C1 segment of cervical spinal cord (tissue), 14 donors: ENCODE data around the gene IRF8.
"Not testable (repeated sequence)": the region's sequence is repeated elsewhere in the genome, so short reads cannot be mapped to it uniquely, and the experiment has no call there.

Experiments
- DNase-seq, 14 donors: peaks; one replicate each; lab custom pipeline; 2025; lab: John Stamatoyannopoulos, UW

The IRF8 gene

DNA sequence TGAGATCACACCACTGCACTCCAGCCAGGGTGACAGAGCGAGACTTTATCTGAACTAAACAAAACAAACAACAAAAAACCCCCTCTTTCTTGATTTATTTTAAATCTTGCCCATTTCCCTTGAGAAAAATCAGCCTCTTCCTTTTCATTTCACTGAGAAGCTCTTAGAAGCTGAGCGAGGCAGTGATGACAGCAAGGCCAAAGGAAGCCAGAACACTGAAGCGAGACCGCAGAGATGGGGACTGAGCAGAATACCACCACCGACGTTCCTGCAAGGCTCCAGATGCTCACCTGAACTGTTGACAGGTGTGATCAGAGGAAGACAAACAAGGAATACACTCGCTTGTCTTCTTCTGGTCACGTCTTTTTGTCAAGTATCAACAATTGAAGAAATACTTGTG is 30.5 kb upstream of the IRF8 start:
- no peak for DNase-seq

DNA sequence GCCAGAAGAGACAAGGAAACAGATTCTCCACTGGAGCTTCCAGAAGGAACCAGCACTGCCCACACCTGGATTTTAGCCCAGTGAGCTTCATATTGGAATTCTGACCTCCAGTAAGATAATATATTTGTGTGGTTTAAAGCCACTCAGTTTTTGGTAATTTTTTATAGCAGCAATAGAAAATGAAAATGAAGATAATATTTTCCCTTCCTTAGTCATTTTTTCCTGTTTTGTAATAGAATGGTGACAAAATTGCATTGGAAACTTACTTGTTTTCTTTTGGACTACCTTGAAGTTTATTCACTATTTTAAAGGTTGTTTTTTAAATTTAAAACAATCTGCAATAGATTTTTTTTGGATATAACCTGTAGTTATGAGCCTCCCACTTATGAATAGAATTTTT is 29.8 kb upstream of the IRF8 start:
- DNase-seq: no peak

GRCh38 chr16:85869785-85870558 is 29.0 kb upstream of the IRF8 start:
- no peak for DNase-seq

- no peak for DNase-seq
These were observed 27.2 kb upstream of the IRF8 start for GRCh38 chr16:85871756-85872155.

DNA sequence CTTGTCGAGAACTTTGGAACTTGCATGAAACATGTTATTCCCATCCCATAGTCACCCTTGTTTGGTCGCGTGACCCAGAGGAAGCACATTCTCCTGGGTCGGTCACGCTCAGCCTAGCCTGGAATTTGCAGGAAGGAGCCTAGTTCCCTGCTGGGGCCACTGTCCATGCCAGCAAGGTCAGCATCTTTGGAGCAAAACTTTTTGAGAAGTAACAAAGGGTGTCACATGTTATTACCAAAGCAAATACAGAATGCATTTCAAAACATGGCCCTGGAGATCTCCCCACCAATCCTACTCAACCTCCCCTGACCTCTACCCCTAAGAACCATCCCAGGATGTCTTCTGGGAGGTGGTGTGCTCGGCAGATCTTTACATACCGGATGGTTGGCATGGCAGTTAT is 26.2 kb upstream of the IRF8 start:
- no peak for DNase-seq

GRCh38 chr16:85873153-85873552 is 25.8 kb upstream of the IRF8 start:
- DNase-seq: no peak

DNA sequence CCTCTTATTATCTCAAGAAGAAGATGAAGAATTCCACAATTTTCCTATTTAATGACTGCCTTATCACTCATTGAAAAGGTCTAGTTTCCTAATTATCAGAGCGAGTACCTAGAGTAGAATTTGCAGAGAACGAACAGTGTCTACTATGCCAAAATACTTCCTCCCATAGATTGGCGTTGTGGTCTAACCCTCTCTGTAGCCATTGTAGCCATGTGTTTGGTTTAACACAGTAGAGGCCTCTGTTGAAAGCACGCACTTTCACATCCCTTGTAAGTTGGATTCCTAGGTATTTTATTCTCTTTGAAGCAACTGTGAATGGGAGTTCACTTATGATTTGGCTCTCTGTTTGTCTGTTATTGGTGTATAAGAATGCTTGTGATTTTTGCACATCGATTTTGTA is 24.9 kb upstream of the IRF8 start:
- DNase-seq: not testable (repeated sequence)

- DNase-seq: no peak
These were observed 20.6 kb upstream of the IRF8 start for GRCh38 chr16:85878407-85878806.

DNA sequence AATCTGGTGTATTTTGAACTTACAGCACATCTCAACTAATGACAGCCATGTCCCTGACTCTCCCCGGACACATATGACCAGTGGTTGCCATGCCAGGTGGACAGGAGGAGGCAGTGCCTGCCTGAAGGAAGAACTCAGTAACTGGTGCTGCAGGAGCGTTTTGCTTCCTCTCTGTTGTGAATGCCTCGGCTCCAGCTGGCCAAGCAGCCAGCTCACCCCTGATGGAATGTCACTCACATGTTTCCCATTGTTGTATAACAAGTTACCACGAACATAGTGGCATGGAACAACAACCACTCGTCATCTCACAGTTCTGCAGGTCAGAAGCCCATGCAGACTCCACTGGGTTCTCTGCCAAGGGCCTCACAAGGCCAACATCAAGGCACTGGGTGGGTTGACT is 20.1 kb upstream of the IRF8 start:
- DNase-seq: no peak

DNA sequence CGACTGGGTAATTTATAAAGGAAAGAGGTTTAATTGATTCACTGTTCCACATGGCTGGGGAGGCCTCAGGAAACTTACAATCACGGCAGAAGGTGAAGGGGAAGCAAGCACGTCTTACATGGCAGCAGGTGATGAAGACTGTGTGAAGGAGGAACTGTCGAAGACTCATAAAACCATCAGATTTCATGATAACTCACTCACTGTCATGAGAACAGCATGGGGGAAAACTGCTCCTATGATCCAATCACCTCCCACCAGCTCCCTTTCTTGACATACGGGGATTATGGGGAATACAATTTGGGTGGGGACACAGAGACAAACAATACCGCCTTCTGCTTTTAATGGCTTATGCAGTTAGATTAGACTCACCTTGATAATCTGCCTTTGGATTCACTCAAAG is 19.4 kb upstream of the IRF8 start:
- no peak for DNase-seq

GRCh38 chr16:85879975-85880831 is 18.8 kb upstream of the IRF8 start:
- no peak for DNase-seq

GRCh38 chr16:85880861-85881260 is 18.1 kb upstream of the IRF8 start:
- DNase-seq: no peak

DNA sequence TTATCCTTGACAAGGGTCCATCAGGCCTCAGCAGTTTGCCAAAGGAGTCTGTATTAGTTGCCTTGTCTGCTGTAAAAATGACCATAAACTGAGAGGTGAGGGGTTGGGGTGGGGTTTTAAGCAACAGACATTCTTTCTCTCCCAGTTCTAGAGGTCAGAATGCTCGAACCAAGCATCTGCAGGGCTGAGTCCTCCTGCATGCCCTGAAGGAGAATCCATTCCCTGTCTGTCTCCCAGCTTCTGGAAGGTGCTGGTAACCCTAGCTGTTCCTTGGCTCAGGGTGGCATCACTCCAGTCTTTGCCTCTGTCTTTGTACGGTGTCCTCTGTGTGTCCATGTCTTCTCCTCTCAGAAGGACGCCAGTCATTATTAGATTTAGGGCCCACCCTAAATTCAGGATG is 17.5 kb upstream of the IRF8 start:
- no peak for DNase-seq

GRCh38 chr16:85882181-85882810 is 16.7 kb upstream of the IRF8 start:
- DNase-seq: no peak

DNA sequence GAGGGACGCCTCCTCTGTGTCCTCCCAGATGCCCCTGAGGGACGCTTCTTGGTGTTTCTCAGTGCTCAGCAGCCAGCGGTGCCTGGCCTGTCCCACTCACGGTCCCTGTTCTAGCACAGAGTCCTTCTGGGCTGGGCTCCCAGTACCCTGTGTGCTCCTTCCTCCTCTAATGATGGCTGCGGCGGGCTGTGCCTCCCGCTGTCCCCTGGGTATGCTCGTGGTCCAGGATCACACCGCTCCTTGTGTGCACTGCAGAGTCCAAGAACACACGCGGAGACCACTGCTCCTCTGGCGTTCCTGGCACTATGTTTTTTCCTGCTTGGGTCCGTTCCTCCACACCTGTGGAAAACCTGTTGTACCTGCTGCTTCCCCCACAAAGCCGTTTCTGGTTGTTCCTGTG is 15.1 kb upstream of the IRF8 start:
- no peak for DNase-seq

GRCh38 chr16:85884808-85885463 is 14.0 kb upstream of the IRF8 start:
- DNase-seq: no peak

DNA sequence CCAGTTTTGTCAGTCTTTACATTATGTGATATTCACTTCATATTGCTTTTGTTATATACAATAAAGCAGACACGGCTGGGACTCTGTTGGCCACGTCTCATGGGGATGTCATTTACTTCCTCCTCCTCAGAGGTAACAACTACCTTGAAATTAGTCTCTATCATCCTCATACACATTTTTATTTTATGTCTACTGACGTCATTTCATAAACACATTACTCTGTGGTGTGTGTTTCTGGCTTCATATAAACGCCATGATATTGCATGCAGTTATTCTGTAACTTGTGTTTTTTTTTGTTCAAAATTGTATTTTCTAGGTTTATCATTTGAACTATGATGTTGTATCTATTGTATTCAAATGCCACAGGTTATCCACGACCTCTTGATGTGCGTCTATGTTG is 13.4 kb upstream of the IRF8 start:
- no peak for DNase-seq

- DNase-seq: no peak
These were observed 10.3 kb upstream of the IRF8 start for GRCh38 chr16:85888405-85889331.

DNA sequence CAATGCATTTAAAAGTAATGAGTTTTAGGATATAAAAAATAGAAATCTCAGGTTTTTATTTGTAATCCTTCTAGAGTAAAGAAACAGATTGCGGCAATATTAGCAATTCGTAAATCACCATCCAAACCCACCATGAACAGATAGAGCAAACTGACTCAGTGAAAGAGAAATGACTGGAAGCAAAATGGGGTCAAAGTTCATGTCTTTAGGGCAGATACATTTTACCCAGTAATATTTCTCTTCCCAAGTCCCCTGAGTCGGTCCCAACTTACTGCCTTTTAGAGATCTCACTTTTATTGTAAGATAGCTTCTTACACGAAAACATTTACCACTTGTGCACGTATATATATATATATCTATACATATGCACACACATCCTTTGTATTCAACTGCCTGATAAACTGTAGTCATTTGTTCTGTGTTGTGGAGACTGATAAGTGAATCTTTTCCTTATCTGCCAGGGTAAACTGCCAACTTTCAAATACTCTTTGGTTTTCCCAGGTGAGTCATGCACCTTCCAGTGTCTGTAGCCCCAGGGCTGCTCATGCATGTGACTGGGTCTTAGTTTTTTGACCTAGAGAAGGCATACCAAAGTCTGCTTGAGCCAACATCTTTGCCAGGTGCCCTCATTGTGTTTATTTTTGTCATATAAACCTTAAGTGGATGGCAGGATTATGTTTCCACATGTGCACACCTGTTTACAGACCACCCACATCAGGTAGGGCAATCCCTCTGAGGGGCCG is 7.8 kb upstream of the IRF8 start:
- DNase-seq: no peak

DNA sequence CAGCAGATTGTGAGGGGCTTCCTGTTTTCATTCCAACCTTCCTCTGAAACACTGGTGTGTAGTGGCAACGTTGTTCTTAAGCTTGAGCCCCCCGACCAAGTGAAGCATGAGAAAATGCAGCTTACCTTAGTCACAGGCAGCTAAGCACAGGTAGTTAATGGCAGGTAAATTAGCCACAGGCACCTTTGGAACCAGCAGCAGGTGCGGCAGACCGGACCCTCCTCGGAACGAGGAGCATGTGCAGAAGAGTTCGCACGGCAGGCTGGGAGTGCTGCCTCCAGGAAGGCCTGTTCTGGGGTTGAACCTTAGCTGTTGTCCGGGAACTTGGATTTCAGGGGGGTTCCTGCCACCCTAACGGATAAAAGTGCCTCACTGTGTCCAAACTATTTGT is 7.2 kb upstream of the IRF8 start:
- no peak for DNase-seq
